Heart right ventricle (tissue), 16 donors: ENCODE results near the gene OPRD1. TPM values are rescaled to one million over a fixed set of nuclear protein-coding genes. Genes with fewer than 3 reads are reported as not detected.
"Not testable (repeated sequence)": the region's sequence is repeated elsewhere in the genome, so short reads cannot be mapped to it uniquely, and the experiment has no call there.

Experiments used
- ATAC-seq, 8 donors: fragments of 200-7000 bp; cut with Tn5 transposase; one replicate each; pipeline ENCODE4 v1.9.1; 2020; ENCODE audit warnings: mild to moderate bottlenecking in 8 of 8, moderate library complexity in 8 of 8, moderate number of reproducible peaks in 1 of 8
- DNase-seq, 2 donors: peaks; one replicate each; pipeline ENCODE4 v3.0.0-alpha.2; 2020
- H3K27ac ChIP-seq, 10 donors: fragments of 200-600 bp; sonication (generic) in 2 of 10; one replicate each; pipeline versions ENCODE4 v1.5.0 to v1.8.0; 2020 to 2022; ENCODE audit warnings: mild to moderate bottlenecking in 3 of 10
- H3K27me3 ChIP-seq, 7 donors: fragments of 200-600 bp; one replicate each; pipeline ENCODE4 v1.8.0; 2021 to 2022; ENCODE audit warnings: mild to moderate bottlenecking in 2 of 7
- H3K36me3 ChIP-seq, 9 donors: fragments of 200-600 bp; sonication (generic) in 1 of 9; one replicate each; pipeline versions ENCODE4 v1.5.0 to v1.8.0; 2020 to 2022; ENCODE audit warnings: mild to moderate bottlenecking in 2 of 9
- H3K4me1 ChIP-seq, 9 donors: fragments of 200-600 bp; sonication (generic) in 1 of 9; one replicate each; pipeline versions ENCODE4 v1.5.0 to v1.8.0; 2020 to 2022; ENCODE audit warnings: mild to moderate bottlenecking in 4 of 9
- H3K4me3 ChIP-seq, 10 donors: fragments of 200-600 bp; sonication (generic) in 2 of 10; one replicate each; pipeline versions ENCODE4 v1.5.0 to v1.8.0; 2020 to 2022; ENCODE audit warnings: mild to moderate bottlenecking in 7 of 10, moderate library complexity in 2 of 10
- H3K9me3 ChIP-seq, 11 donors: fragments of 200-600 bp in 10 of 11; sonication (generic) in 2 of 11; one replicate each; pipeline versions ENCODE4 v1.5.0 to v1.8.0; 2013 to 2022; ENCODE audit warnings: mild to moderate bottlenecking in 2 of 11, control low read depth in 1 of 11, moderate library complexity in 1 of 11
- CTCF ChIP-seq, 9 donors: fragments of 200-600 bp; sonication (generic) in 2 of 9; IDR thresholded peaks; one replicate each; pipeline versions ENCODE4 v1.5.0 to v1.8.0; 2021 to 2022; ENCODE audit warnings: antibody characterized with exemption in 9 of 9, mild to moderate bottlenecking in 5 of 9, moderate library complexity in 1 of 9
- WGBS, 2 donors: extraction: QIAGEN DNeasy Blood & Tissue Kit; methylation state at CpG; one replicate each; pipeline ENCODE4 v1.1.7; 2013; ENCODE audit warnings: inconsistent platforms in 1 of 2; 5-methylcytosine and 5-hydroxymethylcytosine counted together
- intact Hi-C, 10 donors: fragments of 100-400 bp; cut with DNase I; formaldehyde crosslinking; loops; one replicate each; pipeline versions ENCODE4 v1.11.1 to v1.14.2; 2022
- long read RNA-seq, 3 donors: library from polyadenylated mRNA; unstranded; transcript quantifications; one replicate each; pipeline ENCODE4 v2.0.0, GENCODE V29; 2020 to 2021
- polyA plus RNA-seq, 2 donors: library from polyadenylated mRNA; stranded (reverse); fragments of 200-250 nt; gene quantifications; one replicate each; pipeline ENCODE4 v1.2.3, GENCODE V29; 2013
- total RNA-seq, 10 donors: library from RNA; stranded (reverse); fragmentation: NEBNext Ultra II Directional in 3 of 10; extraction: Animal tissue kit (Norgen Biotek cat#: 25700) in 3 of 10; gene quantifications; one replicate each; pipeline versions ENCODE4 v1.2.1 to v1.2.4, GENCODE V29; 2021 to 2023
- donor health status: Arrhythmogenic right ventricular cardiomyopathy.
- donor health status: ischemic (EF 13 %, LVEDD 7.1; RV severe dilation, severe dysfunction).
- donor health status: healthy with polysubstance abuse.
- donor health status: DM: no; HTN: yes; CAD: no.
- donor health status: DM: no; HTN: no; CAD: no.
- donor health status: ischemic (EF 25% LVEDD 6.9; RV normal size, moderate dysfunction).
- donor health status: ischemic (EF 25% LVEDD 5.7; RV mildly dilated, moderate dysfunction).
- donor health status: healthy.
- donor health status: DM: yes; HTN: yes; CAD: no.
- donor health status: Ischemic cardiomyopathy.
- donor health status: ischemic (EF 35%, LVEDD 5.7; RV mildly dilated, moderate dysfunction).
- donor health status: nonischemic (EF 11% LVEDD 7.7; RV severe dilation, severe dysfunction).
- donor health status: DM: yes; HTN: yes; CAD: no.
- donor health status: PGD.
- donor health status: ischemic (EF 29% LVEDD 5.4; RV normal size, mild dysfunction).
- donor health status: nonischemic (EF 23%, LVEDD 6.1; RV moderate dilation, normal function).

The OPRD1 gene
- total RNA-seq (under 1 TPM in 2 of 10 donors, not detected in 8; 0.02 to 0.04 TPM), polyA plus RNA-seq (not detected)
- long read RNA-seq, donor 1 = 0 reads
- long read RNA-seq, donor 2 = 0 reads
- long read RNA-seq, donor 3 = 0 reads

GRCh38 chr1:28811766-28812668, at the start of gene OPRD1:
TSS of gene OPRD1 (plus strand) at chr1:28812170. CDS start at chr1:28812384, 214 bp downstream.
- no peaks in the 10 kb centered on the region for H3K36me3 ChIP-seq
- H3K27ac ChIP-seq = no peak within 1 kb of the TSS
- H3K27me3 ChIP-seq = peaks cover 0 to 91% (median 72%) of the 10 kb centered on the region in 7 donors
- TF ChIP-seq CTCF (IDR thresholded peaks at IDR 0.05) = no peak
- no peaks in the 10 kb centered on the region for H3K9me3 ChIP-seq
- WGBS, 2 donors = 2 to 3% methylated on average over 71 to 104 of the region's 108 CpGs
- H3K4me1 ChIP-seq = peaks cover 0 to 4% (median 0%) of the 10 kb centered on the region in 9 donors
- DNase-seq = no peak
- intact Hi-C loops = loop anchor here in 1 of 10 donors (5.0 kb wide), 1 partner anchor 55 kb away; no protein-coding TSS in a partner anchor
- no peak for ATAC-seq
- no peak within 1 kb of the TSS for H3K4me3 ChIP-seq

DNA sequence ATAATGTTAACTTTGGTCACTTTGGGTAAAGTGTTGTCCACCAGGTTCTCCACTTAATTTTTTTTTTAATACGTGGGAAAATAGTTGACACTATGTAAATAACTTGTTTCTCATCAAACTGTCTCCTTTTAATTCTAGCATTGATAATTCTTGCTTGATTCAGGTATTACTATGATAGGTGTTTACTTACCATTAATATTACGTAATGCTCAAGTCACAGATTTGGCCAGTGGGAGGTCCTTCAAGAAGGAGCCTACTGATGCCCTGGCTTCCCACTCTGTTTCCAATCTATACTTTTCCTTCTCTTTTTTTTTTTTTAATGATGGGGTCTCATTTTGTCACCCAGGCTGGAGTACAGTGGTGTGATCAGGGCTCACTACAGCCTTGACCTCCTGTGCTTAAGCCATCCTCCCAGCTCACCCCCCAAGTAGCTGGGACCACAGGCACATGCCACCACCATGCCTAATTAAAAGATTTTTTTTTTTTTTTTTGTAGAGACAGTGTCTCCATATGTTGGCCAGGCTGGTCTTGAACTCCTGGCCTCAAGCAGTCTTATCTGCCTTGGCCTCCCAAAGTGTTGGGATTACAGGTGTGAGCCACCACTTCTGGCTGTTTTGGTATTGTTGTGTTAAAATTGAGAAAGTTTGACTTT, 45.3 kb upstream of the OPRD1 start:
- Histone ChIP-seq H3K9me3 (no peaks in the 10 kb centered on the region), H3K27me3 (no peaks in the 10 kb centered on the region), H3K36me3 (peaks cover 0 to 77% (median 8%) of the 10 kb centered on the region in 9 donors), H3K27ac (no peak overlapping the region), H3K4me1 (peaks cover 0 to 10% (median 0%) of the 10 kb centered on the region in 9 donors), H3K4me3 (no peak overlapping the region)
- DNase-seq (no peak), ATAC-seq (no peak)
- WGBS, 2 donors = 95 to 97% methylated on average over 2 of the region's 2 CpGs
- no peak for TF ChIP-seq CTCF (IDR thresholded peaks at IDR 0.05)
- intact Hi-C loops = no loop called here

DNA sequence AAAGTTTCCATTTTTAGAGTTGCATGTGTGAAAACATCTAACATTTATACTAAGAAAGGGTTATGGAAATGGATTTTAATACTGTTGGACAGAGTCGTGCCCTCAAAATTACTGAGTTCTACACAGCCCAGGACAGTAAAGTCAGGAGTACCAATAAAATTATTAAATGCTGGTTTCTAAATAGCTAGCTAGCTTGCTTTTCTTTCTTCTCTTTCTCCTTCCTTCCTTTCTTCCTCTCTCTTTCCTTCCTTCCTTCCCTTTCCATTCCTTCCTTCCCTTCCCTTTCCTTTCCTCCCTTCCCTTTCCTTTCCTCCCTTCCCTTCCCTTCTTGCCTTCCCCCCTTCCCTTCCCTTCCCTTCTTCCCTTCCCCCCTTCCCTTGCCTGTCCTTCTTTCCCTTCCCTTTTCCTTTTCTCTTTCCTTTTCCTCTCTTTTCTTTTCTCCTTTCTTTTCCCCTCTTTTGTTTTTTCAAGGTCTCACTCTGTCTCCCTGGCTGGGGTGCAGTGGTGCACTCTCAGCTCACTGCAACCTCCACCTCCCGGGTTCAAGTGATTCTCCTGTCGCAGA, 41.3 kb upstream of the OPRD1 start:
- no peak overlapping the region for H3K4me3 ChIP-seq
- DNase-seq = no peak
- intact Hi-C loops = no loop called here
- no peaks in the 10 kb centered on the region for H3K9me3 ChIP-seq
- 95 to 97% methylated on average over 3 of the region's 3 CpGs for WGBS, 2 donors
- H3K27me3 ChIP-seq = no peaks in the 10 kb centered on the region
- TF ChIP-seq CTCF (IDR thresholded peaks at IDR 0.05) = no peak
- ATAC-seq = no peak
- no peak overlapping the region for H3K27ac ChIP-seq
- peaks cover 0 to 19% (median 10%) of the 10 kb centered on the region in 9 donors for H3K4me1 ChIP-seq
- peaks cover 0 to 71% (median 8%) of the 10 kb centered on the region in 9 donors for H3K36me3 ChIP-seq

- intact Hi-C loops, H3K4me3 ChIP-seq, DNase-seq, H3K27ac ChIP-seq, ATAC-seq, H3K27me3 ChIP-seq, H3K9me3 ChIP-seq: not testable (repeated sequence)
- 96 to 97% methylated on average over 10 of the region's 10 CpGs for WGBS, 2 donors
- Histone ChIP-seq H3K4me1 (peaks cover 0 to 19% (median 10%) of the 10 kb centered on the region in 9 donors), H3K36me3 (peaks cover 0 to 61% (median 8%) of the 10 kb centered on the region in 9 donors)
These were observed 40.0 kb upstream of the OPRD1 start for GRCh38 chr1:28771921-28772320.
